ENCODE data around the gene ZNF878. TPM values are rescaled to one million over a fixed set of nuclear protein-coding genes. Genes with fewer than 3 reads are reported as not detected.

The ZNF878 gene
- total and polyA plus RNA-seq, 2 of the 13 experiments (the other 11 are each of a cell fraction or from before 2014, with no cell fraction given), result 0.46 to 5.2 TPM

GRCh38 chr19:12052497-12053169, at the start of gene ZNF878 (continued):
- TF ChIP-seq NFAT5 (CRISPR knock-in tag; IDR thresholded peaks at IDR 0.05), result peak; percentile 43; the same call in 1 of the 2 replicates
- no peak for TF ChIP-seq ZUFSP (CRISPR knock-in tag; IDR thresholded peaks at IDR 0.05; ENCODE audit: borderline replicate concordance)
- no peak for TF ChIP-seq ZNF337 (CRISPR knock-in tag; IDR thresholded peaks at IDR 0.05; ENCODE audit: borderline replicate concordance, low read depth)

- CTCF ChIA-PET (ENCODE audit: low intra/inter-chr PET ratio, low total read pairs), result no interaction called here
- H3K27ac ChIP-seq (ENCODE audit: extremely low read length, insufficient read depth, low read length), result no peak overlapping the region
- POLR2A ChIA-PET, result no interaction called here
- H3K9ac ChIP-seq (ENCODE audit: insufficient read depth, low read depth, low read length), result no peak overlapping the region
- intact Hi-C loops (cut with micrococcal nuclease; ENCODE audit: unreplicated experiment), result no loop called here
- WGBS (ENCODE audit: low lambda C conversion rate), result 68% methylated on average over 9 of the region's 9 CpGs
- peaks cover 5% of the 10 kb centered on the region; the same call in 1 of the 2 replicates for H3K4me1 ChIP-seq (ENCODE audit: insufficient read depth, low read length)
- peaks cover under 1% of the 10 kb centered on the region for H3K79me2 ChIP-seq (ENCODE audit: insufficient read depth, low read length)
- H3K27me3 ChIP-seq (ENCODE audit: control insufficient read depth in 1 of 2, insufficient read depth in 2 of 2, low read length in 2 of 2), result no peaks in the 10 kb centered on the region
- no peak overlapping the region for H2AFZ ChIP-seq (ENCODE audit: low read length)
- in situ Hi-C loops (cut with HindIII; ENCODE audit: extremely low pct_ligation_motif_present, low pct_unique_long_range_greater_than_20kb), result no loop called here
- no peak overlapping the region for H3K4me2 ChIP-seq (ENCODE audit: low read depth, low read length)
- H3K36me3 ChIP-seq (replicated peaks in 1 of 2; ENCODE audit: control insufficient read depth in 1 of 2, insufficient read depth in 2 of 2, low read length in 2 of 2), result no peaks in the 10 kb centered on the region; a peak in 1 of 5 replicates
- H3K9me3 ChIP-seq (ENCODE audit: low read length), result no peaks in the 10 kb centered on the region
- BruUV-seq (replicated peaks), result no TSS peak
- FAIRE-seq (no peak), ATAC-seq (no peak), DNase-seq (ENCODE audit: low spot score) (no peak)
- no peak overlapping the region for H3K4me3 ChIP-seq (replicated peaks in 1 of 3; ENCODE audit: insufficient read depth in 1 of 3, low read depth in 2 of 3, low read length in 3 of 3)
- H4K20me1 ChIP-seq (ENCODE audit: insufficient read depth, low read length), result no peaks in the 10 kb centered on the region
- TF ChIP-seq, protein P1, sequence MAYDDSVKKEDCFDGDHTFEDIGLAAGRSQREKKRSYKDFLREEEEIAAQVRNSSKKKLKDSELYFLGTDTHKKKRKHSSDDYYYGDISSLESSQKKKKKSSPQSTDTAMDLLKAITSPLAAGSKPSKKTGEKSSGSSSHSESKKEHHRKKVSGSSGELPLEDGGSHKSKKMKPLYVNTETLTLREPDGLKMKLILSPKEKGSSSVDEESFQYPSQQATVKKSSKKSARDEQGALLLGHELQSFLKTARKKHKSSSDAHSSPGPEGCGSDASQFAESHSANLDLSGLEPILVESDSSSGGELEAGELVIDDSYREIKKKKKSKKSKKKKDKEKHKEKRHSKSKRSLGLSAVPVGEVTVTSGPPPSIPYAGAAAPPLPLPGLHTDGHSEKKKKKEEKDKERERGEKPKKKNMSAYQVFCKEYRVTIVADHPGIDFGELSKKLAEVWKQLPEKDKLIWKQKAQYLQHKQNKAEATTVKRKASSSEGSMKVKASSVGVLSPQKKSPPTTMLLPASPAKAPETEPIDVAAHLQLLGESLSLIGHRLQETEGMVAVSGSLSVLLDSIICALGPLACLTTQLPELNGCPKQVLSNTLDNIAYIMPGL (CRISPR knock-in tag; IDR thresholded peaks at IDR 0.05; ENCODE audit: borderline replicate concordance in 1 of 2, low read depth in 1 of 2), result no peak
- TF ChIP-seq NCOA1 (CRISPR knock-in tag; IDR thresholded peaks at IDR 0.05) (no peak), POGZ (CRISPR knock-in tag; IDR thresholded peaks at IDR 0.05) (no peak), CBX5 (CRISPR knock-in tag; IDR thresholded peaks at IDR 0.05; ENCODE audit: borderline replicate concordance) (no peak), ZNF20 (CRISPR knock-in tag; IDR thresholded peaks at IDR 0.05) (no peak), NKX3-1 (CRISPR knock-in tag; IDR thresholded peaks at IDR 0.05) (no peak), GLI4 (CRISPR knock-in tag; IDR thresholded peaks at IDR 0.05; ENCODE audit: borderline replicate concordance) (no peak), ZFP1 (CRISPR knock-in tag; IDR thresholded peaks at IDR 0.05) (no peak), FOXO1 (CRISPR knock-in tag; IDR thresholded peaks at IDR 0.05) (no peak), ZEB1 (IDR thresholded peaks at IDR 0.05; ENCODE audit: insufficient replicate concordance, low read depth) (no peak), ZNF629 (CRISPR knock-in tag; conservative IDR thresholded peaks at IDR 0.05) (no peak), POLR2A (IDR thresholded peaks at IDR 0.05; ENCODE audit: insufficient read depth in 1 of 2, low read depth in 2 of 2, low read length in 2 of 2) (no peak)
Observed at GRCh38 chr19:12098040-12098439, 45.3 kb upstream of the ZNF878 start.
